ENCODE measurements around the gene MED29.
A peak's percentile ranks its signal among the peaks of the same experiment; 100 is the strongest.

MED29 gene

DNA sequence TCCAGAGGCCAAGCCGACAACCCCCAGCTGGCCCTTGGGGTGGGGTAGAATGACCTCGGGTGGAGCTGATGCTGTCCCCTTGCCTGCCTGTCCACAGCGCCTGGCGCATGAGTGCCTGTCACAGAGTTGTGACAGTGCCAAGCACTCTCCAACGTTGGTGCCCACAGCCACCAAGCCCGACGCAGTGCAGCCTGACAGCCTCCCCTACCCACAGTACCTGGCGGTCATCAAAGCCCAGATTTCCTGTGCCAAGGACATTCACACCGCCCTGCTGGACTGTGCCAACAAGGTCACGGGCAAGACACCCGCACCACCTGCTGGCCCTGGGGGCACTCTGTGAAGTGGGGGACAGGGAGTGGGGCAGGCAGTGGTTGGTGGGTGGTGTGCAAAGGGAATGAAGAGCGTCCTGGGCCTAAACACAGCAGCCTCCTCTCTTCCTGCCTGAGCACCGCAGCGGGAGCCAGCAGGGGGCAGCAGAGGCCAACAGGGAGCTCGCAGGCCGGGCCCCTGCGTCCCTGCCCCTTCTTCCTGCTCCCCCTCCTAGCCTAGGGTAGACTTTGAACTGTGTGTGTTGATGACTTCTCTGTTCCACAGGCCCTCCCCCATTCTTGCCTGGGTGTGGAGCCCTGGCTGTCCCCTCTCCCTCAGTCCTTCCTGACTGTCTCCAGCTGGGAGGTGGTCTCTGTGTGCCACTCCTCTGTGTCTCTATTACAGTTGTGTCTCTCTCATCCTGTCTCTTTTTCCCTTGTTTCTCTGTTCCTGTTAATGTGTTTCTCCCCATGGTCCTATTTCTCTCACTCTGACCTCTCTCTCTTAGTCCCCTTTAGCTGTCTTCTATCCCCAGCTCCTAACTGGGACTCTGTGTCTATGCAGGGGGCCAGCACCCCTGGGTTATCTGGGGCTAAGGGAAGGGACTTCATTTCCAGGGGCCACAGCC is 6.5 kb downstream of the MED29 start:
- peak; percentile 61 for DNase-seq (ENCODE audit: low spot score)

DNA sequence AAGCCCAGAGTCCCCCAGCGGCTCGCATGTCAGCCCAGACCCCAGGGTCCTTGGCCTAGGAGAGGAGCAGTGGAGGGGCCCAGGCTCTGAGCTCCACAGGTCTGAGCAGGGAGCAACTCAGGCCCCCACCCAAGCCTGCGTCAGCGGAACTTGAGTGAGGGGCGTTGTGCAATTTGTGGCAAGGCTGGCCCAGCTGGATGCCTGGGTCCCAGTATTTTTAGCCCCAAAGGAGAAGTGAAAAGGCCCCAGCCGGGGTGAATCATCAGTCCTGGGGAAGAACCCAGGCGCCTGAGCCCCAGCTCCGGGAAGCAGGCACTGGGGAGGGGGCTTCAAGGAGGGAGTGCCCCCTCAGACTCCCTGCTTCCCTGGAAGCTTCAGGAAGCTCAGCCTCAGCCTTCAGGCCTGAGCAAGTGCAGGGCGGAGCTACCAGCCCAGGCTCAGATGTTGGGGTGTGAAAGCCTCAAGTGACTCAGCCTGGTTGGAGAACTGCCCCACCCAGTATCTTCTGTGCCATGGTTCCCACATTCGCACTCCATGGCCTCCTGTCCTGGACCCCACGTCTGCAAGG is 7.2 kb downstream of the MED29 start:
- no peak for DNase-seq (ENCODE audit: low spot score)

DNA sequence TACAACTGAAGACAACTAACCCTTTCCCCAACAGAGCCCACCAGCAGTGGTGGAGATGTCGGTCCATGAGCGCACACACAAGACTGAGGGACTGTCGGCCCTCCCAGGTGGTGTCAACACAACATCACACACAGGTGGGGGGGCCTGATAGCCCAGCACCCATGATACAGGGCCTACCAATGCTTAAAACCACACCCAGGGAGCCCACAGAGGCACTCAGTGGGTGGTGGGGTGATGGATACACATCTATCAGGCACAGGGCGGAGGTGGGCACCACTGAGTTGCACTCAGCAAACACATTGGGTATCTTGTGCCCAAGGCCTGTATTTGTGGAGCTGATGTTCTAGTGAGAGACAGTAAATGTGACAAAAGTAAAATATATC is 8.5 kb downstream of the MED29 start:
- DNase-seq (ENCODE audit: low spot score): no peak

DNA sequence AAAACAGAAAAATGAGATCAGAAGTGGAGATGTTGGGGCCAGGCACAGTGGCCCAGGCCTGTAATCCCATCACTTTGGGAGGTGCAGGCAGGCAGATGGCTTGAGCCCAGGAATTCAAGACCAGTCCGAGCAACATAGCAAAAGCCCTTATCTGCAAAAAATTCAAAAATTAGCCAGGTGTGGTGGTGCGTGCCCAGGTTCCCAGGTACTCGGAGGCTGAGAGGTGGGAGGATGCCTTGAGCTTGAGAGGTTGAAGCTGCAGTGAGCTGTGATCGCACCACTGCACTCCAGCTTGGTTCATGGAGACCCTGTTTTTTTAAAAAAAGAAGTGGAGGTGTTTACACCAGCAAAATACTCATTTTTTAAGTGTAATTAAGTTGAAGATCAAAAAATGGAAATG is 8.9 kb downstream of the MED29 start:
- no peak for DNase-seq (ENCODE audit: low spot score)

DNA sequence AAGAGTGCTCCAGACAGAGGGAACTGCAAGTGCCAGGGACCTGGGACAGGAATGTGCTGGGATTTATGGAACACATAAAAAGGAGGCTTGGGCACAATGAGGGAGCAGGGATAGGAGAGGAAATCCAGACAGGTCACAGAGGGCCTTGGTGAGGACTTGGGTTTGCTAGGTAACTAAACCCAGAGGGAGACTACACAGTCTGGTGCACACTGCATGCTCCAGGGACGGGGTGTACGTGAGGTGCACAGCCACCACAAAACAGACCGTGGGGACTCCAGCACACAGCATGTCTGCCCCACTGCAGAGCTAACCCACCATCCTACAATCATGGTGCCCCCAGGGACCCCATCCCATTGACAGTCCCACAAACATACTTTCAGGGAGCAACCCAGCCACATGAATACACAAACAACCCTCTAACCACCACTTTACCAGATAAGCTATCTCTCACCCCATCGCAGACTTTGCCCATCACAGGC is 9.9 kb downstream of the MED29 start:
- no peak for DNase-seq (ENCODE audit: low spot score)

DNA sequence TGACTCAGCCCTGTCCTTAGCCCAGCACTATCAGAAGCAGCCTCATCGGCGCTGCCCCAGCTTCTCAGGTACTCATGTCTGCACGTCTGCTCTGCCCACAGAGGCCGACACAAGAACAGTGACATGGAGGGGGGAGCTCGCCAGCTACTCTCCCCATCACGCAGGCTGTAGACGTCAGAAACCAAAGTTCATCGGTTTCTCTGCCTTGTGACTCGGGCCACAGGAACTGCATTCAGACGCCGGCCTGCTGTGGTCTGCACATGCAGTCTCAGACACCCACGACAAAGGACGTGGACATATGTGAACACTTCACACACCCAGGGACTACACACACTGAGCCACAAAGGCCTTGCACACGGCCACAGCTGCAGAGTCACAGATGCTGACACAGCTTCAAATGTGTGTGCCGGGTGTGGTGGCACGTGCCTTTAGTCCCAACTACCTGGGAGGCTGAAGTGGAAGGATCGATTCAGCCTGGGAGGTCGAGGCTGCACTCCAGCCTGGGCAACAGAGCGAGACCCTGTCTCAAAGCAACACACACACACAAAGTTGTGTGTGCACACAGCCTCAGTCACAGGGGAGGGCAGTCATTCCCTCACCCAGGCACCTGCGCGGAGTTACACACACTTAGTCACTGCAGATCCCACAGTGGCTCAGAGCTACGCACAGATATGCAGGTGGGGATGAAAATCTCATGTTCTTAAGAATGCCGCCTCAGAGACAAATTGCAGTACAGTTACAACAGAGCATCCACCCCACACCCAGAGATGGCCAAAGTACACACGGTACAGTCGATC is 10.6 kb downstream of the MED29 start:
- DNase-seq (ENCODE audit: low spot score): no peak

DNA sequence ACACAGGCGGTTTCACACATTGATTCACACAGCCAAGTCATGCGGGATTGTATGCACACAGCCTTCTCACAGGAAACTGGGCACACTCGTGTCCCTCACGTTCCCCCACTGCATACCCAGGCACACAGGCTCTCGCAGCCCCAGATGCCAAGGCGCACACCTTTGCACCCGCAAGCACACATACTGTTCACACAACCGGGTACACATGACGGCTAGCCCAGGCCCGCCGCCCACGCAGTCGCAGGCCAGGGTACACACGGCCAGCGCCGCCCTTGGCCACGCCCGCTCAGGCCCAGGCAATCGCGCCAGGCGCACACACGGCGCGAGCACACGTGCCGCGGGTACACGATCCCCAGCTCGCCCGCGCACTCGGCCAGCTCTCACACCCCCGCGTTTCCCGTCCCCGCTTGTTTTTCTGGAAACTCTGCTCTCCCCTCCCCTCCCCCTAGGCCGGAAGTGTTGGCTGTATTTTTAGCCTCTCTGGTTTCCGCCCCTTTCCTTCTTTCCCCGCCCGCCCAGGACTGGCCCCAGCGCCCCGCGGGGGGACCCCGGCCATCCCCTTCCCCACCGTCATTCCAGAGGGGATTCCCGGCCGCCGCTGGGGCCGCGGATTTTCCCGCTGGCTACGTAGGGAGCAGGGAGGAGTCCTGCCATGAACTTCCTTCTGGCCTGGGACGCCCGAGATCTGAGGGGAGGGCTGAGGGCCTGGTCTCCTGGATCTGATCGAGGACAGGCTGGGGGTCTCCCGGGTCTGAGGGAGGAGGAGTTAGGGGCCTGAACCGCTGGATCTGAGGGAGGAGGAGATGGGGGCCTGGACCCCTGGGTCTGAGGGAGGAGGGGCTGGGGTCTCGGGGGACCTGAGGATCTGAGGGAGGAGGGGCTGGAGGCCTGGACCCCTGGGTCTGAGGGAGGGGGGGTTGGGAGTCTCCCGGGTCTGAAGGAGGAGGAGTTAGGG is 11.4 kb downstream of the MED29 start:
- peak; percentile 62 for DNase-seq (ENCODE audit: low spot score)

DNA sequence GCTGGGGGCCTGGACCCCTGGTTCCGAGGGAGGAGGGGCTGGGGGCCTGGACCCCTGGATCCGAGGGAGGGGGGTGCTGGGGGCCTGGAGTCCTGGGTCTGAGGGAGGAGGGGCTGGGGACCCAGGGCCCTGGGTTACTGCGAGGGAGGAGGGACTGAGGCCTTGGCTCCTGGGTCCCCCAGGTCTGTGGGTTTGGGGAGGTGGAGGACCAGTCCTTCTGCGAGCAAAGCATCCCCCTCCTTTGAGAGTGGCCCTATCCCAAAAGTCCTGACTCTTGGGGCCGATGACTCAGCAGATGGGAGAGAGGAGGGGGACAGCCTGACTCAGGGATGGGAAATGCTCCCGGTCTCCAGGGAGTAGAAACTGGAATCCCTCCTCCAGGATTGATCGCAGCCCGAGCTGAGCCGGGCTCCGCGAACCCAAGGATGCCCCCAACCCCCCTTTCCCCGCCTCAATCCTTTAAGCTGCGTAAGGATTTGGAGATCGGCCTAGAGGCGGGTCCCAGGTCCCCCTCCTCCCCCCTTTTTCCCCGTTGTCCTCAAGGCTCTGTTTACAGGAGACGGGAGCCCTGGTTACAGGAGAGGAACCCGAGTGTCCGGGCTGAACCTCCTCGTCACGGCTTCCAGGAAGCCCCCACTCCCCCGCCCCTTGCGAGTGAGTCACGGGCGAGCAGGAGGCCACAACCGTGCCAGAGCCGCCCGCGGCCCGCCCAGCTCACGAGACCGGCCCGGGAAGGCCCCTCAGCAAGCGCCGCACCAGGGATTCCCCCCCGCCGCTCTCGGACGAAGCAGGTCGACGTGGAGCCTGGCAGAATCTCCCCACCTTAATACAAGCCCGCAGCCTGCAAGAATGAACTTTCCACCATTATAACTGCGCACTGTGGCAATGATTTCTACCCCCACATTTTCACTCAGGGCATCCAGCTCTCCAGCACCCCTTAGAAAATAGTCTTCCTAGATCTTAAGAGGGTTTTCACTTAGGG is 12.4 kb downstream of the MED29 start:
- DNase-seq (ENCODE audit: low spot score): peak; percentile 57

DNA sequence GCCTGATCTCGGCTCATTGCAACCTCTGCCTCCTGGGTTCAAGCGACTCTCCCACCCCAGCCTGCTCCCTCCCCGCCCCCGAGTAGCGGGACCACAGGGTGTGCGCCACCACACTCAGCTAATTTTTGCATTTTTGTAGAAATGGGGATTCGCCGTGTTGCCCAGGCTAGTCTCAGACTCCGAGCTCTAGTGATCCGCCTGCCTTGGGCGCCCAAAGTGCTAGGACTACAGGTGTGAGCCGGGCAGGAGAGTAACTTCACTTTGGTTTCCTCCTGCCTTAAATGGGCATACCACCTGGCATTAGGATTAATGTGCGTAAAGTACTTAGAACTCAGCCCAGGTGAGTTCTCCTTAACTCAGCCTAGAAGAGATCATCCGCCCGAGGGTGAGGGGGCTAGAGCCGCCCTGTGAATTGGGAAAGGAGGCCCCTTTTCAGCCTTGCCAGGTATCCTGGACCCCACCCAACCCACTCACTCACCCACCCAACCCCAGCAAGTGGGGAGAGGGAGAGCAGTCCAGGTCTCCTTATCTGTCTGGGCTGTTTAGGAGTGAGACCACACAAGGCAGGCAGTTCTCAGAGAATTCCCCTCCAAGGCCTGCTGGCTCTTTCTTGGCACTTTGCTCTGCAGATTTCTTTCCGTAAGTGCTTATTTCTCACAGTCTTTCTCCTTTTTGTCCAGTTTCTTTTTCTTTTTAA is 14.2 kb downstream of the MED29 start:
- no peak for DNase-seq (ENCODE audit: low spot score)

DNA sequence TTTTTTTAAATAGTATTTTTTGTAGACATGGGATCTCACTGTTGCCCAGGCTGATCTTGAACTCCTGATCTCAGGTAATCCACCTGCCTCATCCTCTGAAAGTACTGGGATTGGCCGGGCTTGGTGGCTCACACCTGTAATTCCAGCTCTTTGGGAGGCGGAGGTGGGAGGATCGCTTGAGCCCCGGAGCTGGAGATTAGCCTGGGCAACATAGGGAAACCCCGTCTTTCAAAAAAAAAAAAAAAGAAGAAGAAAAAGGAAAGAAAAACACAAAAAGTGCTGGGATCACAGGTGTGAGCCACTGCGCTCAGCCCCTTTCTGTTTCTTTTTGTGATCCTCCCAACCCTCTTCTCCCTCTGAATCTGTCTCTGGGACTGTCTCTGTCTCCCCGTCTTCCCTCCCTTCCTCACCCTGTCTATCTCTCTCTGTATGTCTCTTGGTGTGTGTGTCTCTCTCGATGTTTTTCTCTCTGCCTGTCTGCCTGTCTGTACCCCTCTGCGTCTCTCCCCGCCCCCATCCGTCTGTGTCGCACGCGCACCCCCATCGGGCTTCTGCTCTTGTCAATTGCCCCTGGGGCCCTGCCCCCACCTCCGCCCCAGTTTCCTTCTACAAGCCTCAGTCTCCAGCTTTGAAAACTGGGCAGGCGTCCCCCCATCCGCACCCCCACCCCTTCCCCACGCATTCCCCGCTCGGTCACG is 14.9 kb downstream of the MED29 start:
- no peak for DNase-seq (ENCODE audit: low spot score)

DNA sequence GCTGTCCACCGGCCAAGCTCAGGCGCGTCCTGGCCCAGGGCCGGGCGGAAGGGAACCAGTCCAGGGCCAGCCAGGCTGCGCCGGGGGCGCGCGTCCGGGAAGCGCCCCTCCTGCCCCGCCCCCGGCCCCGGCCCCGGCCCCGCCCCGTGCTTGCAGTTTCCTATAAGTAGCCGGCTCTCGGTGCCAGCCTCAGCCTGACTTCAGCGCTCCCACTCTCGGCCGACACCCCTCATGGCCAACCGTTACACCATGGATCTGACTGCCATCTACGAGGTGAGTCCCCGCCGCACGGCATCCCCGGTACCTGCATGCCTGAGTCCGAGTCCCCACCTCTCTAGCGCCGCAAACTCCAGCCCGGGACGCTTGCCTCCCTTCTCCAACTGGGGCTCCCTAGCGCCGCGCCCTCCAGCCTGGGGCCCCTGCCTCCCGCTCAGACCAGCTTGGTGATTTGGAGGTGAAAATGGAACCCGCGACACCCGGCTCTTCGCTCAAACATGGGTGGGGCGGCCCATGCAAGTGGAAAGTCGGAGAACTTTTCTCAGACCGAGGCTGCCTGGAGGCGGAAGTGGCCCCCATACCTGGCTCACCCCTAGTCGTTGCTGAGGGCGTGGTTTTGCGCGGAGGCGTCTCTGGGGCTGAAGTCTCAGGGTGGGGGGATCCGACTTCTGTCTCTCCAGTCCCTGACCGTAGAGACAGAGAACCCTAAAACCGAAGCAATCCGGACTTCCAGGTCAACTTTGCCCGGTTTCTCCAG is 15.7 kb downstream of the MED29 start, which contains the start of gene ZFP36:
TSS of gene ZFP36 (plus strand) at position 192 of the 754 bp plus-strand sequence. CDS start at position 250, 58 bp downstream.
- DNase-seq (ENCODE audit: low spot score): no peak

DNA sequence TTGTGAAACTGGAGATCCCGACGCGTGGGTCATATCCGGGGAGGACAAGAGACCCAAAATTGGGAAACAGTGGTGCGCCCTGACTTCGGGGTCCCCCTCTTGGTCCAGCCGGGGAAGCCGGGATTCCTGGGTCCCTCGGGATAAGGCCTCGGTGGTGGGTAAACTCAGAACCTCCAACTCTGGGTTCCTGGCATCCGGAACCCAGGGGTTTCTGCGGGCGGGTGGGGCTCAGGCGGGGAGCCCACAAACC is 16.2 kb downstream of the MED29 start:
- DNase-seq (ENCODE audit: low spot score): no peak

DNA sequence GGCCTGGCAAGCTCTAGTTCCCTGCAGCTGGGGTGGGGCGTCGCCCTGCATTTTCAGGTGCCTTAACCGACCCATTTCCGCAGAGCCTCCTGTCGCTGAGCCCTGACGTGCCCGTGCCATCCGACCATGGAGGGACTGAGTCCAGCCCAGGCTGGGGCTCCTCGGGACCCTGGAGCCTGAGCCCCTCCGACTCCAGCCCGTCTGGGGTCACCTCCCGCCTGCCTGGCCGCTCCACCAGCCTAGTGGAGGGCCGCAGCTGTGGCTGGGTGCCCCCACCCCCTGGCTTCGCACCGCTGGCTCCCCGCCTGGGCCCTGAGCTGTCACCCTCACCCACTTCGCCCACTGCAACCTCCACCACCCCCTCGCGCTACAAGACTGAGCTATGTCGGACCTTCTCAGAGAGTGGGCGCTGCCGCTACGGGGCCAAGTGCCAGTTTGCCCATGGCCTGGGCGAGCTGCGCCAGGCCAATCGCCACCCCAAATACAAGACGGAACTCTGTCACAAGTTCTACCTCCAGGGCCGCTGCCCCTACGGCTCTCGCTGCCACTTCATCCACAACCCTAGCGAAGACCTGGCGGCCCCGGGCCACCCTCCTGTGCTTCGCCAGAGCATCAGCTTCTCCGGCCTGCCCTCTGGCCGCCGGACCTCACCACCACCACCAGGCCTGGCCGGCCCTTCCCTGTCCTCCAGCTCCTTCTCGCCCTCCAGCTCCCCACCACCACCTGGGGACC is 16.6 kb downstream of the MED29 start:
- DNase-seq (ENCODE audit: low spot score): no peak

DNA sequence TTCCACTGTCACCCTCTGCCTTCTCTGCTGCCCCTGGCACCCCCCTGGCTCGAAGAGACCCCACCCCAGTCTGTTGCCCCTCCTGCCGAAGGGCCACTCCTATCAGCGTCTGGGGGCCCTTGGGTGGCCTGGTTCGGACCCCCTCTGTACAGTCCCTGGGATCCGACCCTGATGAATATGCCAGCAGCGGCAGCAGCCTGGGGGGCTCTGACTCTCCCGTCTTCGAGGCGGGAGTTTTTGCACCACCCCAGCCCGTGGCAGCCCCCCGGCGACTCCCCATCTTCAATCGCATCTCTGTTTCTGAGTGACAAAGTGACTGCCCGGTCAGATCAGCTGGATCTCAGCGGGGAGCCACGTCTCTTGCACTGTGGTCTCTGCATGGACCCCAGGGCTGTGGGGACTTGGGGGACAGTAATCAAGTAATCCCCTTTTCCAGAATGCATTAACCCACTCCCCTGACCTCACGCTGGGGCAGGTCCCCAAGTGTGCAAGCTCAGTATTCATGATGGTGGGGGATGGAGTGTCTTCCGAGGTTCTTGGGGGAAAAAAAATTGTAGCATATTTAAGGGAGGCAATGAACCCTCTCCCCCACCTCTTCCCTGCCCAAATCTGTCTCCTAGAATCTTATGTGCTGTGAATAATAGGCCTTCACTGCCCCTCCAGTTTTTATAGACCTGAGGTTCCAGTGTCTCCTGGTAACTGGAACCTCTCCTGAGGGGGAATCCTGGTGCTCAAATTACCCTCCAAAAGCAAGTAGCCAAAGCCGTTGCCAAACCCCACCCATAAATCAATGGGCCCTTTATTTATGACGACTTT is 17.4 kb downstream of the MED29 start:
- DNase-seq (ENCODE audit: low spot score): no peak

DNA sequence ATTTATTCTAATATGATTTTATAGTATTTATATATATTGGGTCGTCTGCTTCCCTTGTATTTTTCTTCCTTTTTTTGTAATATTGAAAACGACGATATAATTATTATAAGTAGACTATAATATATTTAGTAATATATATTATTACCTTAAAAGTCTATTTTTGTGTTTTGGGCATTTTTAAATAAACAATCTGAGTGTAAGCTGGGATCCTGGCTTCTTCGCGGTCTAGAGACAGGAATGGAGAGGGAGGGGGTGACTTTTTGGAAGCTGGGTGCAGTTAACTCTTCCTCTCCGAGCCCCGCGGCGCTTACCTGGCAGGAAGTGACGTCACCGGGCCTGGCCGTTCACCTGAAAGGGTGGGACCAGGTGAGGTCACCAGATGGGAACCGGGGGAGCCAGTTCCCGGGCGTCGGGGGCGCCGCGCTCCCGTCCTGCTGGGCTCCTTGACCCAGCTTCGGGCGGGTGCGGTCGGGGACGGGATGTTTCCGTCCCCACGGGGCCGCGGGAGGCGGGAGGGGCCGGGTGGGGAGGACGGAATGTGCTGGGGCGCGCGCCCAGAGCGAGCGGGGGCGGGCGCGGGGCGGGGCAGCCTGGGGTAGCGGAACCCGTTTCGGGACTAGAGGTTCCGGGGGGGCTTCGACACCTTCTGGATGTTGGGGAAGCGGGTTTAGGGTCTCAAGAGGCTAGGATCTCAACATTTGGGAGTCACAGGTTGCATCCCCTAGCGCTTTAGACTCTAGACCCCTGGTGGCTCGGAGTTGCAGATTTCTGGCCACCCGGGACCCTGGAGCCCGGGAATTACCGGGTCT is 18.2 kb downstream of the MED29 start:
- no peak for DNase-seq (ENCODE audit: low spot score)

Measured in SK-N-DZ (cell line).